Mucosa of descending colon (tissue), 3 donors: Measurements from ENCODE around the gene NDUFS2. TPM values are rescaled to one million over a fixed set of nuclear protein-coding genes. Genes with fewer than 3 reads are reported as not detected.

Experiments used
- ATAC-seq: fragments of 200-7000 bp; cut with Tn5 transposase; one replicate; pipeline ENCODE4 v1.9.1; 2020; ENCODE audit warnings: mild to moderate bottlenecking, moderate library complexity
- DNase-seq, 3 donors: peaks; one replicate each; pipeline ENCODE4 v3.0.0-alpha.2; 2020
- H3K36me3 ChIP-seq: fragments of 200-600 bp; one replicate; pipeline ENCODE4 v1.8.0; 2021; ENCODE audit warnings: low read depth, mild to moderate bottlenecking
- H3K4me1 ChIP-seq: fragments of 200-600 bp; one replicate; pipeline ENCODE4 v1.8.0; 2021; ENCODE audit warnings: low read depth, mild to moderate bottlenecking
- H3K4me3 ChIP-seq: fragments of 200-600 bp; one replicate; pipeline ENCODE4 v1.8.0; 2021; ENCODE audit warnings: mild to moderate bottlenecking
- H3K9me3 ChIP-seq: fragments of 200-600 bp; one replicate; pipeline ENCODE4 v1.8.0; 2021; ENCODE audit warnings: mild to moderate bottlenecking
- intact Hi-C, 2 donors: fragments of 100-400 bp; cut with DNase I in 1 of 2; cut with micrococcal nuclease in 1 of 2; formaldehyde crosslinking; loops; one replicate each; pipeline versions ENCODE4 v1.11.0 to v1.11.1; 2022; cut with DNase I, micrococcal nuclease
- total RNA-seq, 3 donors: library from RNA; stranded (reverse); fragmentation: NEBNext Ultra II Directional in 2 of 3; extraction: Animal tissue kit (Norgen Biotek cat#: 25700) in 2 of 3; gene quantifications; one replicate each; pipeline versions ENCODE4 v1.2.1 to v1.2.4, GENCODE V29; 2021 to 2023
- TF ChIP-seq, protein P1 (sequence below): fragments of 200-600 bp; IDR thresholded peaks from one replicate; pipeline ENCODE4 v1.8.0; 2022; ENCODE audit warnings: antibody characterized with exemption, mild to moderate bottlenecking
- donor health status: DM: no; HTN: no; CAD: no; lungs with moderate emphysema.
- donor health status: DM: no; HTN: no; CAD: no.
- donor health status: DM: no; HTN: yes; CAD: no.

Gene NDUFS2
- total RNA-seq, 3 donors from 2014 or later: 119 to 159 (median 154) TPM

DNA sequence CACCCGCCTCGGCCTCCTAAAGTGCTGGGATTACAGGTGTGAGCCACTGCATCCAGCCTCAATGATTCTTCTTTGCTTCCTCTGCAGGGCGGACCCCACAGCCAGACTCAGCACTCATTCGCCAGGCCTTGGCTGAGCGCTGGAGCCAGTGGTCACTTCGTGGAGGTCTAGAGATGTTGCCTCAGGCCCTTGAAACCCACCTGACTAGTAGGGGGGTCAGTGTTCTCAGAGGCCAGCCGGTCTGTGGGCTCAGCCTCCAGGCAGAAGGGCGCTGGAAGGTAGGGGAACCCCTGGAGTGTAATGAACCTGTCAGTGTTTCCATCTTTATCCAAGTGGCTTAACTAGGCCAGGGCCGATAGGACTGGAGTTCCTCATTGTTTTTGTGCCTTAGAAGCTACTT is 33.3 kb upstream of the NDUFS2 start:
- TF ChIP-seq, protein P1, sequence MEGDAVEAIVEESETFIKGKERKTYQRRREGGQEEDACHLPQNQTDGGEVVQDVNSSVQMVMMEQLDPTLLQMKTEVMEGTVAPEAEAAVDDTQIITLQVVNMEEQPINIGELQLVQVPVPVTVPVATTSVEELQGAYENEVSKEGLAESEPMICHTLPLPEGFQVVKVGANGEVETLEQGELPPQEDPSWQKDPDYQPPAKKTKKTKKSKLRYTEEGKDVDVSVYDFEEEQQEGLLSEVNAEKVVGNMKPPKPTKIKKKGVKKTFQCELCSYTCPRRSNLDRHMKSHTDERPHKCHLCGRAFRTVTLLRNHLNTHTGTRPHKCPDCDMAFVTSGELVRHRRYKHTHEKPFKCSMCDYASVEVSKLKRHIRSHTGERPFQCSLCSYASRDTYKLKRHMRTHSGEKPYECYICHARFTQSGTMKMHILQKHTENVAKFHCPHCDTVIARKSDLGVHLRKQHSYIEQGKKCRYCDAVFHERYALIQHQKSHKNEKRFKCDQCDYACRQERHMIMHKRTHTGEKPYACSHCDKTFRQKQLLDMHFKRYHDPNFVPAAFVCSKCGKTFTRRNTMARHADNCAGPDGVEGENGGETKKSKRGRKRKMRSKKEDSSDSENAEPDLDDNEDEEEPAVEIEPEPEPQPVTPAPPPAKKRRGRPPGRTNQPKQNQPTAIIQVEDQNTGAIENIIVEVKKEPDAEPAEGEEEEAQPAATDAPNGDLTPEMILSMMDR: no peak
- ATAC-seq (no peak), DNase-seq (no peak)
- Histone ChIP-seq H3K9me3 (no peaks in the 10 kb centered on the region), H3K4me1 (peaks cover 14% of the 10 kb centered on the region), H3K4me3 (no peak overlapping the region), H3K36me3 (peaks cover 5% of the 10 kb centered on the region)
- intact Hi-C loops: no loop called here

DNA sequence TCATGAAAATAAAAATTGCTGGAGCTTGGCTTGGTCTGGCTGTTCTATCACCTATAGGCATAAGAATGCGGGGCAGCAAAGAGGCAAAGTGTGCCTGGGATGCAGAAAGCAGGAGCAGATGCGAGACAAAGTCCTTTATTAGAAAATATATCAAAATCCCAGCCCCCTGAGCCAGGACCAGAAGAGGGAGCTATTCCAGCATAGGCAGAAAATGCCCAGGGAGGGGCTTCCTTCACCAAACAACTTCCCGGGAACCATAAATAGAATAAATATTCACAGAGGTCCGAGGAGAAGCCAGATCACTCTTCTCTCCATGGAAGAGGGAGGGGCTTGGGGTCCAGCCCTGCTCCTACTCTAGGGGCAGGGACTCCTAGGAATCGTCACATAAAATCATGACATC is 31.0 kb upstream of the NDUFS2 start:
- ATAC-seq (no peak), DNase-seq (no peak)
- intact Hi-C loops: no loop called here
- H3K4me1 ChIP-seq: peaks cover 10% of the 10 kb centered on the region
- no peak overlapping the region for H3K4me3 ChIP-seq
- peaks cover 2% of the 10 kb centered on the region for H3K36me3 ChIP-seq
- H3K9me3 ChIP-seq: no peaks in the 10 kb centered on the region
- TF ChIP-seq, protein P1: no peak

DNA sequence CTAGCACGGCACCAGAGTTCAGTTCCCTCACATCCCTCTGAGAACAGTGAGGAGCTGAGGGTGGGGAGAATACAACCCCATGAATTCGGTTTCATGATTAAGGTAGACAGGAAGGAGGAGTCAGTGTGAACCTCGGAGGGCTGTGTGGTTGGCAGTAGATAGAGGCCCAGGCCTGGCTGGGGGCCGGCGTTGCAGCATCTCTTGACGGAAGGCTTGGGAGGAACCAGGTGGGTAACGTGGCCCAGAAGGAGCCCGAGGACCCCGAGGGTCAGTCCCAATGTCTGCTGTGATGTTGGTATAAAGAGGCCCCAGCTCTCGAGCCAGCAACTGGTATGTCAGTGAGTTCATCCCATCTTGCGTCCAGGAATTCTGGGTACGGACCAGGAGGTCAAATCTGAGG is 30.5 kb upstream of the NDUFS2 start:
- intact Hi-C loops: no loop called here
- ATAC-seq (no peak), DNase-seq (no peak)
- no peaks in the 10 kb centered on the region for H3K9me3 ChIP-seq
- H3K4me3 ChIP-seq: no peak overlapping the region
- H3K4me1 ChIP-seq: peaks cover 13% of the 10 kb centered on the region
- no peaks in the 10 kb centered on the region for H3K36me3 ChIP-seq
- TF ChIP-seq, protein P1: no peak

GRCh38 chr1:161172349-161172748 is 29.8 kb upstream of the NDUFS2 start:
- TF ChIP-seq, protein P1: no peak
- no peak for DNase-seq
- Histone ChIP-seq H3K9me3 (no peaks in the 10 kb centered on the region), H3K4me3 (no peak overlapping the region), H3K36me3 (no peaks in the 10 kb centered on the region), H3K4me1 (peaks cover 8% of the 10 kb centered on the region)
- no peak for ATAC-seq
- intact Hi-C loops: no loop called here

GRCh38 chr1:161172776-161173376 is 29.3 kb upstream of the NDUFS2 start:
- intact Hi-C loops: no loop called here
- no peak for ATAC-seq
- no peaks in the 10 kb centered on the region for H3K36me3 ChIP-seq

More at GRCh38 chr1:161172776-161173376, 29.3 kb upstream of the NDUFS2 start:
- Histone ChIP-seq H3K4me1 (peaks cover 8% of the 10 kb centered on the region), H3K9me3 (no peaks in the 10 kb centered on the region), H3K4me3 (no peak overlapping the region)
- DNase-seq: no peak
- TF ChIP-seq, protein P1: no peak
